GM19455 (cell line): Measurements from ENCODE around the gene CCDC88C.
A peak's percentile ranks its signal among the peaks of the same experiment; 100 is the strongest.

Experiments
- ATAC-seq: cut with Tn5 transposase; IDR thresholded peaks from one replicate; pipeline ENCODE4 v1.9.1; 2021; ENCODE audit not compliant: unreplicated experiment

The CCDC88C gene

DNA sequence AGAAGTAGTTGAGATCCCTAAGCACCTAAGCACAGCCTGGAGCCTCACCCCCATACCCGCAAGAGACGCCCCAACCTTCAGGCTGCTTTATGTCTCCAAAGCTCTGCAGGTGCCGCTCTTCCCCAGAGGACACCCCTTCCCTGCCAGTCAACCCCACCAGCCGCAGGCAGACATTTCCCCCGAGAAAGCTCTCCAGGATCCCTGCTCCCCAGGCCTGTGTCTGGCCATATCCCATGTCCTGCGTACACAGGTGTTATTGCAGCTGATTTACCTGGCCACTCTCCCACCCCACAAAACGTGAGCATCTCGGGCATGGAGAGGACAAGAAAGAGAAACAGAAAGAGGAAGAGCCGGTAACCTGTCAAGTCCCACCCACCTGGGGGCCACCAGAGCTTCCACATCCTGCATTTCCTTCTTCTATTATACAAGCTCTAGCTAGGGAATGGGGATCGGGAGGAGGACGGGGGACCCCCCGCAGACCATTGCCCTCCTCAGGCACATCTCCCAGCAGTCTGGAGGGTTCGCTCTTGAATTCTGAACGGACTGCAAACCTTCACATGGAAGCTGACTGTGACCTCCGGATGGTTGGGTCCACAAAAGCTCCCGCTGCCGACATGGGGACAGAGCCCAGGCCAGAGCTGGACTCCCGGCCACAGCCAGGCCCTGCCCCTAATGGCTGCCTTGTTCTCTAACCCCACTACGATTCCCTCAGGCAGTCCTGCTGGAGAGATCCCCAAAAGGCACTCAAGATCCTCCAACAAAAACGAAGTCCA is 17.6 kb downstream of the CCDC88C start:
- ATAC-seq, result peak; percentile 42

DNA sequence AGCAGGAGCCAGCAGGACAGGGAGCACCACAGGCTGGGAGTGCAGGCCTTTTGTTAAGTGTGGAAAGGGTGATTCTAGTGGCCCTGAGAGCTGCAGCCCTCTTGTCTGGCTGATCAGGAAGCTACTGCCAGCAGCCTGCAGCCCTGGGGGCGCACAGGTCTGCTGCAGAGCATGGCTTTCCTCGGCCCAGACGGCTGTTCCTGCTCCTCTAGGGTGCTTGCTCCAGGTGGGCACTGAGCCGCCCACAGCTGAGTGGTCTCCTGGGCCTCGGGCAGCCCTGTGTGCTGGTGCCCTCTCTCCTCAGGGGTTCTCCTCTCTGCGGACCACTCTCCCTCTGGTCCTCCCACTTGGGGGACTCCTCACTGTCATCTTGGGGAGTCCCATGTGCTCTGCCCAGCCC is 18.9 kb downstream of the CCDC88C start:
- no peak for ATAC-seq

DNA sequence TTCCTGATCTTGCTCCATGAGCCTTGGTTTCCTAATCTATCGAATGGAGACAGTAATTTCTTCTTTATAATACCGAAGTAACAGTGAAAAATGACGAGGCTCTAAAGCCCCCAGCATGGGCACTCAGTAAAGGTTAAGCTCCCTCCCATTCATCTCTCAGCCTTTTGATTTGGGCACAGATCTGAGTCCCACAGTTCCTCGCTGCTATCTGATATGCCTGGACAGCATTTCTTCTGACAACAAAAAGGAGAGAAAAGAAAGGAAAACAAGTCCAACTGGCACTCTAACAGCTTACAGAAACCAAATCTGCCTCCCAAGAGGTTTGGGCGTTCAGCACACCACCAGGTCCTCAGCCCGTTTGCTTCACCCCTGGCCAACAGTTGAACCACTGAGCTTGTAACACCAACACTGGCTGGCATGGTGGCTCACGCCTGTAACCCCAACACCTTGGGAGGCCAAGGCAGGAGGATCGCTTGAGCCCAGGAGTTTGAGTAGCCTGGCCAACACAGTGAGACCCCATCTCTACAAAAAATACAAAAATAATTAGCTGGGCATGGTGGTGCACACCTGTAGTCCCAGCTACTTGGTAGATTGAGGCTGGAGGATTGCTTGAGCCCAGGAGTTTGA is 19.5 kb downstream of the CCDC88C start:
- peak; percentile 3 for ATAC-seq

DNA sequence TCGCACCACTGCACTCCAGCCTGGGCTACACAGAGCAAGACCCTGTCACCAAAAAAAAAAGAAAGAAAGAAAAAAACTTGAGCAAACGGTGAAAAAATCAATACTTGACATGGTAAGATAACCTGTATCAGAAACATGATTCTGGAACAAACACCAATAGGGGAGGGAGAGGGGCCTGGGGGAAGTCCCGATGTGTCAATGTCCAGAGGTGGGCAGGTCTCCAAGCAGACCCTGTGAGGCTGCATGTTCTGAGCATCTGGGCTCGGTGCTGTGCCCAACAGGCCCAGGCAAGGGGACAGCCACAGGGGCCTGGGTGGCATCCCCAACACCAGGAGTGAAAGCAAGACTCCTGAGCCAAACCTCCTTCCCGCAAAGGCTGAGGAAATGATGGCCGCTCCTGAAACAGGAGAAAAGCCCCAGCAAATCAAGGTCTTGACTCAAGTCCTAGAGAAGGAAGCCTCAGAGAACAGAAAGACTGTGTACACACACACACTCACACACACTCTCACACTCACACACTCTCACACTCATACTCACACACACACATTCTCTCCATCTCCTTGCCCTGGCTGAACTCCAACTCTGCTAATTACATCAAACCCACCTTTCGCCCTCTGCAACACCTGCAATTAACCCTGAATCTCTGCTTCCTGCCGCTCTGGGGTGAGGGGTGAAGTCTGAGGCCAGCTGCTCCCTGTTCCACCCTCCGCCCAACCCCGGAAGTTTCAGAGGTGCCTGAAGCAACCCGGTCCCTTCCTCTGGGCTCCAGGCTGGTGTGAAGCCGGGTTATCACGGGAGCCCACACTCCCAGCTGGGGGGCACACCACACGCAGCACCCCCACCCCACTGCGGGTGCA is 20.4 kb downstream of the CCDC88C start:
- ATAC-seq, result peak; percentile 67

DNA sequence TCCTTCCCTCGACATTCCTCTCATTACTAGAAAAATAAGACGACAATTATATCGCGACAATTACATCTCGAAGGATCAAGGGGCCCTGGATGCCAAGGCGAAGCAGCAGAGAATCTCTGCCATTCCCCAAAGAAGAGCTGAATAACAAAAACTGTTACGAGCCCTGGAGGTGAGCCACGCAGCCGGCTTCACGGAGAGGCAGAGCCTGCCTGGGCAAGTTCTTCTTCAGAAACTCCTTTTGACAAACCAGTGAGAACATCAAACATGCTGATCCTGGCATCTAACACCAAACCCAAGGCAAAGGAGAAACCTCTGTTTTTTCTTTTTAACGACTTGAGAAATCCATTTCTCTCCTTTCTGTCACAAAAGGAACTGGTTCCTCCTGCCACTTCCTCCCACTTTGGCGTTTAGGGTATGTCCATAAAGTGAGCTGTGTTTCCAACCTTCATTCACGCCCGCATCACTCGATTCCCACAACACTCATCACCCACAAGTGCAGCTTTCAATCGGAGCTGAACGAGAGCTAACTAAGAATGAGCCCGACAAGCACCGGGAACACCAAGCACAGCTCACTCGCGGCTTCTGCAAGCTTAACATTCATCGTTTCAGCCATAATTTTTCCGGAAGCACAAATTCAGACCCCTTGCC is 21.5 kb downstream of the CCDC88C start:
- no peak for ATAC-seq

DNA sequence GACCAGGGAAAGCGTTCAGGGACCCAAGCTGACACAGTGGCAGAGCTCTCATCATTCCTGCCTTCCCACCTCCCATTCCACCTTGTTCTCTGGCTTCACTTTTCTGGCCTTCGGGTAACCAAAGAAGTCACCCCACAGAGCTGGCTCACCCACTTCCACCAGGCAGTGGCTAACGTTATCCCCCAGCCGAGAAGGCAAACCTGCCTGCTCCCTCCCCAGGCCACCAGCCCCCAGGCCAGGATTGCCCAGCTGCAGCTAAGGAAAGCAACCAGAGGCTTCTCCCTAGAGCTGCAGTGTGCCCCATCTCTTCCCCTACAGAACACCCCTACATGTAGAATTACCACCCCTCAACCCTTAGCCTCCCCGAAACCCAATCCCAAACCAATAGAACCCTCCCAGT is 22.2 kb downstream of the CCDC88C start:
- ATAC-seq, result no peak

DNA sequence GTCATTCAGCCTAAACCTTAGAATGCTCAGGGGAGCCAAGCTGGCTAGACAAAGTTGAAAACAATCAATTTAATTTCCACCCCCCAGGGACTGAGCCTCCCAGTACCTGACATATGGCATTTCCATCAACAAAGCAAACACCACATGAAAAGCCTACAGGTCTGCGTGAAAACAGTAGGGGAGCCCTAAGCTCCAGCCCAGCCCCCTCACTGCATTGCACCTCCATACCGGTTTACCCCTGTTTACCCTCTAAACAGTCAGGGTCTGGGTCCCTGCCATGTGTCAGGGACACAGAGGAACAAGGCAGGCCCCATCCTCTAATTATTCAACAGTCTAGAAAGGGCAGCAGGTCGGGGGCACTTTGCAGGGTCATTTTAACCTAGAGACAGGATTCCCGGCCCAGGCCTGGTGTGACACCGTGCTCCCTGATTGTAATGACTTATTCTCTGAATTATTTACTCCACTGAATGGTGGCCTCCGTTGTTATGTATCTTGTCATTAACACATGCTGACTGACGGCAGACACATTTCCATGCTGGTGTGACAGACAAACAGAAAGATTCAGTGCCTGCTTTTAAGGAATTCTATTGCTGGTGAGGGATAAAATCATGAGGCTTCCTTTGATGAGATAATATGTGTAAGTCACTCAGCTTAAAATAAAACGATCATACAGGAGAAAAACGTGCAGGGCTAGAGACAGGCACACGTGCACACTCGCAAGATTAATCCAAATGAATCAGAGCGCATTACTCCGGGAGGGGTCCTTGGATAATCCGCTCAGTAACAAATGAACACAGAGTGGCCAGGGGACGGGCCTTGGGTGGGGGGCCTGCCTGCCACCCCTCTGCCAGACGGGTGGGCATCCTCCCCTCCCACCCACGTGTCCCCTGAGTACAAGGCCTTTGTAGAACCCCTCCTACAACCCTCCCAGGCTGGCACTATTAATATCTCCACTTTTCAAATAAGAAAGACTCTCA is 23.2 kb downstream of the CCDC88C start:
- no peak for ATAC-seq

DNA sequence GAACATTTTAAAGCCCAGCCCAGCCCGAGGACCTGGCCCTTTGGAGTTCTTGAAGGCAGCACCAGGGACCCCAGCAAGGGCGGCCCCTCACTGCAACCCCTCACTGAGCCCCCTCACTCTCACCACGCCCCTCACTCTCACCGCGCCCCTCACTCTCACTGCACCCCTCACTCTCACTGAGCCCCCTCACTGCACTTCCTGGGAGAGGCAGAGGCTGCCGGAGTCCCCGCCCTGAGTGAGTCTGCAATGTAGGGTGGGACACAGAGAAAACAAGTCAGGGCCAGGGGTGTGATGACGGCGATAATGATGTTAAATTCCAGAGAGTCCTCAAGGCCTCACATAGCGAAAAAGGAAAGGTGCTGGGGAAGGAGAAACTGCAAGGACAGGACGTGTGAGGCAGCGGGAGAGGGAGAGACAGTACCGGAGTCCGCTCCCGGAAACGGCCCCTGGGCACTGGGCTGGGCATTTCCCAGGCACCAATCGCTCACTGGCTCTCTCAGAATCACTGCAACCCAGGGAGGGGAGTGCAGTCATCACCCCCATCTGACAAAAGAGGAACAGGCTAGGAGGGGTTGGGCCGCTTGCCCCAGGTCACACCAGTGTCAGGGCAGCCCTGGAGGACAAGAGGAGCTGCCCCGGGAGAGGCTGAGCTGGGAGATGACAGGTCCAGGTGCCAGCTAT is 24.9 kb downstream of the CCDC88C start:
- ATAC-seq, result no peak

DNA sequence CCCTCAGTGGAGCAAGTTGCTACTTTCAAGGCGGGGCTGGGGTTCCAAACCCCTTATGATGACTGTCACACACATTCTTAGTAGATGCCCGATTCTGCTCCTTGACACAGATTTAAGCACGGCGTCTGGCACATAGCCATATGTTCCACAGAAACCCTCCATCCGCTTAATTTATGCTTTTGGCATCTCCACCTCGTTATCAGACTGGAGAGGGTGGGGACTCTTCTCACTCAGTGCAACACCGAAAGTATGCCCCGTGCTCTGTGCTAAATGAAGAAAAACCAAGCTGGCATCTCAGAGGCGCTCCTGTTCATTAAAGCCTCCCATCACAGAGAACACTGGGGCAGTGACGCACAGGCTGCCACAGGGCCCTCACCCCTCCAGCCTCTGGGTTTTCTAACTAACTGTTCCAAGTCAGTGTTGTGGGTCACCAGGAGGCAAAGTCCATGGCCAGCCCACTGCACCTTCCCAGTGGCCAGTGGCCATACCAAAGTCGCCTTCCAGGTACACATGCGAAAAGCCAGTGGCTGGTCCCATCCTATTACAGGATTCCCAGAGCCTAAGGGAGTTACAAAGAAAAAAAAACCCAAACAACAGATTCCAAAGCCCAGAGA is 27.3 kb downstream of the CCDC88C start:
- no peak for ATAC-seq

DNA sequence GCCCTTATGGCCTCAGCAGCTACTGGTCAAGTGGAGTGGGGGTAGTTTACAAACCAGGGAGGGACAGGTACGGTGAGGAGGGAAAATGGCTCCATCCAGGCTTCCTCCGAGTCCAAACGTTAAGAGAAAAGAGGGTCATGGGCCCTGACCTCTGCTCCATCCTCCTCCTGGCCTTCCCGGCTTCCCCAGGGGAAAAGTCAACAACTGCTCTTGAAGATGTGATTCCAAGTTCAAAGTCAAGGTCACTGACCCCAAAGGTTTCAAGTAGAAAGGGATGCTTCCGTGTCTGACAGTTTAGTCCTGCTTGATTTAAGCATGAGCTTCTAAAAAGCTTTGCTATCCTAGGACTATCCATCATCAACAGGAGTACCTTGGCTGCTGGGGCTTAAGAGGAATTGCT is 28.5 kb downstream of the CCDC88C start:
- no peak for ATAC-seq

DNA sequence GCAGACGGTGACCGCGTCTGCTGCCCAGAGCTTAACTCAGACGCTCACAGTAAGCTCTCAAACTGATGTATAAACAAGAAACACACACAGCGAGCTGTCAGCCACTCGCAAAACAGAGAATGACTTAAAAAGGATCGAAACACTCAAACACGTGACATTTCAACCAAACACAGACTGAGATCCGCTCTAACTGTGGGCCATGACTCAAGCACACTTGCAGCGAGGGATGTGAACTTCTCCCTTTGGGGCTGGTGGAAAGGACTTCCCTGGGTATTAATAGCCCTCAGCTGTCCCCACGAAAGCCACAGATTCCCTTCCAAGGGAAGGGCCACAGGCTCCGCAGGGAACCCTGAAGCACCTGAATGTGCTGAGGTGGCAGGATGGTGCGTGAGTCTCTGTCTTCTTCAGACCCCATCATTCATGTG is 29.1 kb downstream of the CCDC88C start:
- peak; percentile 73 for ATAC-seq

DNA sequence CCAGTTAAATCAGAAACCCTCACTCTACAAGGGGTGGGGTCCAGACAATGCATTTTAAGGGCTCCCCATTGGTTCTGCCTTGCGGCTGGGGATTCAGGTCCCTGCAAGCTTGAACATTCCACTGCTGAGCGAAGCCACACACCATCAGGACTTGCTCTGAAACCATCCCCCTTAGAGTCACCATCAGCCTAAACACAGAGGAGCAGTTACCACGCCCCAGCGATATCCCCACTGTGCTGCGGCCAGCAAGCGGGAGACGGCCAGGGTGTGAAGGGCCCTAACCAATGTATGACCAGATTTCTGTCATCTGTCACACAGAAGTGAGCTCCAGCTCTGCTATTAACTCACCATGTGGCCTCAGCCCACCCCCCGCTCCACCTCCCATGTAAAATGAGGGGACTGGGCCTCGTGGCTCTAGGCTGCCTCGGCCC is 29.7 kb downstream of the CCDC88C start:
- no peak for ATAC-seq

DNA sequence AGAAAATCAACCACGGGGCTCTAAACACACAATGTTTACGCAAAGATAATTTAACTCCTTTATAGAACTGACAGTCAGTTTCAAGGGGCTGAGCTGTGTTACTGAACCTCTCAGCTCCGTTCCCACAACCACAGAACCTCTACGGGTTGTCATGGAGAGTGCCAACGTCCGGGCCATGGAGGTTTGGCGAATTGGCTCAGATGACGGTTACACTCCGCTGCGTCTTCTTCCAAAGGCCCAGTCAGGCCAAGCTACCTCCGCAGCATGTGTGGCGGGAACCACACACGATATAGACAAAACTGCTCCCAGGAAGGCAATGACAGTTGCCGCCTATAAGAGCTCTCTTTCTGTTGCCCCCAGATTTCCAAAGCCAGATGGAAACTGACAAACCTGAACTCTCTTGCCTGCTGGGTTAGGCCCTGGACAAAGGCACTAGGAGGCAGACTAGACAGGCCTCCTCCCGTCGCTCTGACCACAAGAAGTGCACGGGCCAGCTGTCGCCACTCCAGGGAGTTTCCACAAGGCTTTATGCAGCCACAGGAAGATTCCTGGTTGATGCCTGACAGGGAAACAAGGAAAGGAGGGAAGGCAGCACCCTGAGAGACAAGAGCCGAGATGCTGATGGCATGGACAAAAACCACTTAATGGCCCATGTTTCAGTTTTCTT is 30.3 kb downstream of the CCDC88C start:
- ATAC-seq, result no peak

DNA sequence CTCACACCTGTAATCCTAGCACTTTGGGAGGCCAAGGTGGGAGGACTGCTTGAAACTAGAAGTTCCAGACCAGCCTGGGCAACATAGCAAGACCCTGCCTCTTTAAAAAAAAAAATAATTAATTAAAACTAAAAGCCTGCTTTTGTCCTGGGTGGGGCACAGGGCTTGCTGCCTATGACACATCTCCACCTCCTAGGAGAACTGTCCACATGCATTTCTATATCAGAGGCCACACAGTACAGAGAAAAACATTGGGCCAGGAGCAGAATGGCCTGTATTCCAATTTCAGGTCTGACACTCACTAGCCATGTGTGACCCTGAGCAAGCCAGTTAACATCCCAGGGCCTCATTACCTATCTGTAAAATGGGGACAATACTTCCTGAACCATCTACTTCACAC is 31.9 kb downstream of the CCDC88C start:
- ATAC-seq, result no peak

DNA sequence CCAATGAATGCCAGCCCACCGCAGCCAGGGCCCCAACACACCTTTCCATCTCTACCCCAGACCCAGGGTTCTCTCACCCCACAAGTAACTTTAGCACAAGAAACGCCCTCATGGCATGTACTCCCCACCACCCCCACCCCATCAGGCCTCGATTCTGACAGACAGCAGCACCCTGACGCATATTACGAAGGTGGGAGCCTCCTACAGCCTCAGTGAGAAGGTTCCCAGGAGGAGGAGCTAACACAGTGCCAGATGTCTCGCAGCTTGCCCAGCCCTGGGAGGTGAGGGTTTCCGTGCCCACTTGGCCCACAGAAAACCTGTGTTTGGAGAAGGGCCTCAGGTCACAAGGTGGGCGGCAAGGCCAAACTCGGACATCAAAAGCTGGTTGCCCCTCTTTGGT is 32.4 kb downstream of the CCDC88C start:
- no peak for ATAC-seq

DNA sequence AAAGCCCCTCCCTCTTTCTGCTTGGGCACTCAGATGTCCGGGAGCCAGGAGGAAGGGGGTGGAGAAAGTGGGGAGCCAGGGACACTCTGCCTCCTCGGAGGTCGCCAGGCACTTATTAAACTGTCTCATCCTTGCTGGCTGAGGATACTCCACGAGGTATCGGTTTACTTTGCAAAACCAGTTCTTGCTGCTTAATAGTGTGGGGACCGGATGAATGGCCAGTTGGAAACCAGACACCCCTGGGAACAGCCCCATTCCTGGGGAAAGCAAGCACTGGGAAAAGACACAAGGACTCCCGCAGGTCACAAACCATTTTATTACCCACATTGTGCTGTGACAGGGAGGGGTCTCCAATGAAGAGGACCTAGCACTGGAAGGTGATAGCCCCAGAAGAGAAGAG is 34.2 kb downstream of the CCDC88C start:
- ATAC-seq, result no peak

DNA sequence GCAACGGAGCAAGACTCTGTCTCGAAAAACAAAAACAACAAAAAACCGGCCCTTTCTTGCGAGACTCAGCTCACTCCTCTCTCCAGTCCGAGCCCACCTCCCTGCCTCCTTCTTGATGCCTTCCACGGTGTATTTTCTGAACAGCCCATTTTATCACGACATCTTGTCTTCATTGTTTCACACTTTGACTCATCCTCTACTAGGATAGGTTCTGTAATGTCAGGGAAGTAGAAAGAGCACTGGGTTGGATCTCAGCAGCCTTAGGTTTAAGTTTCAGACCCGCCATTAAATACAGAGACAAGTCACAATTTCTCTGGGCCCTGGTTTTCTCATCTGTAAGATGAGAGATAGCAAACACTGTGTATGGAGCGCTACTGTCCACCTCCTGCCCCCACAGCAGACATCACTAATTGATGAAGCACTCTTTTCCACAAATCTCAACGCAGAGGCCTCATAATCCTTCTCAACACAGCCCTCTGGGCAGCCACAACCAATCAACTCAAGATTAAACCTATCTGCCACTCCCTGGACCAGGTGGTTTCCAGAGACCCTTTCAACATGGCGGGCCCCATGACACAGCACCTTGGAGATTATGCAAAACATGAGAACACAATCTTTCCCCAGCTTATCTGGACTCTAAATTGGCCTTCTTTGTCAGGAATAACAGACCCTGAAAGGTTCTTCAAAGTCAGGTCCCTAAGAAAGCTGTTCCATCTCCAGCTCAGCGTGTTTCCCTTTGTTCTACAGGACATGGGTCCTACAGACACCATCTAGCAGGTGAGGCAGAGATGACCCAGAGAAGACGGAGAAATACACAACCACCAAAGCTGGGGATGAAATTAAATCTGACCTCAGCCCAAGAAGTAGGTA is 35.6 kb downstream of the CCDC88C start:
- no peak for ATAC-seq
